Stimulated activated CD8-positive, alpha-beta memory T cell treated with anti-CD3 and anti-CD28 coated beads, Interleukin-4, amount 100 ng/mL, for 24 hours (primary cell): ENCODE measurements around the gene YTHDF1.

ENCODE experiments used
- DNase-seq: peaks from one replicate; pipeline ENCODE4 v3.0.0-alpha.2; 2020; ENCODE audit warnings: low read depth

Gene YTHDF1

GRCh38 chr20:63248835-63249591, 33.1 kb upstream of the YTHDF1 start:
- DNase-seq = no peak

GRCh38 chr20:63247671-63248228, 31.8 kb upstream of the YTHDF1 start:
- DNase-seq = no peak

GRCh38 chr20:63246490-63247288, 30.8 kb upstream of the YTHDF1 start:
- DNase-seq = no peak

- no peak for DNase-seq
These were observed 28.5 kb upstream of the YTHDF1 start for GRCh38 chr20:63244468-63244867.

- no peak for DNase-seq
These were observed 27.8 kb upstream of the YTHDF1 start for GRCh38 chr20:63243604-63244247.

GRCh38 chr20:63242736-63243135, 26.8 kb upstream of the YTHDF1 start:
- no peak for DNase-seq

- no peak for DNase-seq
These were observed 25.3 kb upstream of the YTHDF1 start for GRCh38 chr20:63241272-63241671.

- DNase-seq = no peak
These were observed 24.1 kb upstream of the YTHDF1 start for GRCh38 chr20:63240004-63240403.

- DNase-seq = no peak
These were observed 23.5 kb upstream of the YTHDF1 start for GRCh38 chr20:63239431-63239830.

- no peak for DNase-seq
These were observed 22.7 kb upstream of the YTHDF1 start for GRCh38 chr20:63238514-63239125.

- DNase-seq = no peak
These were observed 22.1 kb upstream of the YTHDF1 start for GRCh38 chr20:63238031-63238430.

- DNase-seq = no peak
These were observed 20.3 kb upstream of the YTHDF1 start for GRCh38 chr20:63236116-63236837.

- no peak for DNase-seq
These were observed 19.6 kb upstream of the YTHDF1 start, which contains the start of gene BIRC7 for GRCh38 chr20:63235399-63235983. BIRC7 (plus strand) TSS chr20:63235905; CDS start chr20:63236097, 192 bp downstream.

- DNase-seq = no peak
These were observed 18.9 kb upstream of the YTHDF1 start for GRCh38 chr20:63234693-63235398.

- no peak for DNase-seq
These were observed 18.0 kb upstream of the YTHDF1 start for GRCh38 chr20:63233924-63234323.

- DNase-seq = no peak
These were observed 17.1 kb upstream of the YTHDF1 start for GRCh38 chr20:63233061-63233344.

- no peak for DNase-seq
These were observed 16.5 kb upstream of the YTHDF1 start for GRCh38 chr20:63232235-63233060.

- no peak for DNase-seq
These were observed 14.9 kb upstream of the YTHDF1 start for GRCh38 chr20:63230800-63231268.

- DNase-seq = no peak
These were observed 12.9 kb upstream of the YTHDF1 start for GRCh38 chr20:63228806-63229205.

GRCh38 chr20:63227260-63227659, 11.3 kb upstream of the YTHDF1 start:
- DNase-seq = no peak
